ENCODE results near the gene BACH2.
A peak's percentile ranks its signal among the peaks of the same experiment; 100 is the strongest.
"Not testable (repeated sequence)": the region's sequence is repeated elsewhere in the genome, so short reads cannot be mapped to it uniquely, and the experiment has no call there.

Gene BACH2

GRCh38 chr6:90286884-90287488 is 9.7 kb downstream of the BACH2 start:
- Mint-ChIP-seq H3K27ac (no peak overlapping the region), H3K27me3 (ENCODE audit: low read depth, poor library complexity) (peaks cover 2% of the 10 kb centered on the region)
- DNase-seq, result peak; percentile 55

GRCh38 chr6:90285611-90286381 is 10.8 kb downstream of the BACH2 start:
- TF ChIP-seq CTCF (IDR thresholded peaks at IDR 0.05), result no peak
- peaks cover under 1% of the 10 kb centered on the region for H3K27me3 Mint-ChIP-seq (ENCODE audit: low read depth, poor library complexity)
- DNase-seq, result peak; percentile 57
- peak overlapping the region; percentile 62 for H3K27ac Mint-ChIP-seq
- H3K9me3 Mint-ChIP-seq, result peaks cover 31% of the 10 kb centered on the region
- H3K4me3 Mint-ChIP-seq, result peak overlapping the region; percentile 74
- peaks cover 45% of the 10 kb centered on the region for H3K4me1 Mint-ChIP-seq
- H3K36me3 Mint-ChIP-seq (ENCODE audit: low read depth), result peaks cover 39% of the 10 kb centered on the region

More at GRCh38 chr6:90286884-90287488, 9.7 kb downstream of the BACH2 start:
- peaks cover 43% of the 10 kb centered on the region for H3K36me3 Mint-ChIP-seq (ENCODE audit: low read depth)
- H3K4me3 Mint-ChIP-seq, result no peak overlapping the region
- peaks cover 56% of the 10 kb centered on the region for H3K4me1 Mint-ChIP-seq
- H3K9me3 Mint-ChIP-seq, result peaks cover 31% of the 10 kb centered on the region
- TF ChIP-seq CTCF (IDR thresholded peaks at IDR 0.05), result peak; percentile 58

- Mint-ChIP-seq H3K36me3 (ENCODE audit: low read depth) (peaks cover 32% of the 10 kb centered on the region), H3K9me3 (peaks cover 31% of the 10 kb centered on the region), H3K4me1 (peaks cover 38% of the 10 kb centered on the region), H3K27me3 (ENCODE audit: low read depth, poor library complexity) (no peaks in the 10 kb centered on the region), H3K4me3 (peak overlapping the region; percentile 74), H3K27ac (peak overlapping the region; percentile 62)
- TF ChIP-seq CTCF (IDR thresholded peaks at IDR 0.05), result no peak
- peak; percentile 10 for DNase-seq
These were observed 11.6 kb downstream of the BACH2 start for GRCh38 chr6:90285042-90285481.

GRCh38 chr6:90284236-90285041 is 12.2 kb downstream of the BACH2 start:
- Mint-ChIP-seq H3K36me3 (ENCODE audit: low read depth) (peaks cover 28% of the 10 kb centered on the region), H3K4me1 (peaks cover 38% of the 10 kb centered on the region), H3K27ac (peak overlapping the region; percentile 79), H3K9me3 (peaks cover 28% of the 10 kb centered on the region), H3K27me3 (ENCODE audit: low read depth, poor library complexity) (no peaks in the 10 kb centered on the region), H3K4me3 (peak overlapping the region; percentile 74)
- TF ChIP-seq CTCF (IDR thresholded peaks at IDR 0.05), result no peak
- DNase-seq, result peak; percentile 11

GRCh38 chr6:90282265-90282664 is 14.4 kb downstream of the BACH2 start:
- peaks cover 32% of the 10 kb centered on the region for H3K4me1 Mint-ChIP-seq
- H3K4me3 Mint-ChIP-seq, H3K9me3 Mint-ChIP-seq: not testable (repeated sequence)

GRCh38 chr6:90278129-90278528 is 18.5 kb downstream of the BACH2 start:
- H3K27me3 Mint-ChIP-seq (ENCODE audit: low read depth, poor library complexity), result no peaks in the 10 kb centered on the region

More at GRCh38 chr6:90282265-90282664, 14.4 kb downstream of the BACH2 start:
- not testable (repeated sequence) for H3K27me3 Mint-ChIP-seq (ENCODE audit: low read depth, poor library complexity); DNase-seq; H3K36me3 Mint-ChIP-seq (ENCODE audit: low read depth); H3K27ac Mint-ChIP-seq

More at GRCh38 chr6:90278129-90278528, 18.5 kb downstream of the BACH2 start:
- peaks cover 9% of the 10 kb centered on the region for H3K9me3 Mint-ChIP-seq
- no peak overlapping the region for H3K27ac Mint-ChIP-seq
- no peak overlapping the region for H3K4me3 Mint-ChIP-seq
- peaks cover 4% of the 10 kb centered on the region for H3K36me3 Mint-ChIP-seq (ENCODE audit: low read depth)
- peaks cover 13% of the 10 kb centered on the region for H3K4me1 Mint-ChIP-seq
- TF ChIP-seq CTCF (IDR thresholded peaks at IDR 0.05), result no peak
- DNase-seq, result no peak

Data from nephron progenitor cell (in vitro differentiated cells).